NCI-H1105 treated with DMSO at 0.1 percent for 48 hours (cell line): ENCODE data around the gene PLA2G4E.

Experiments used
- DNase-seq: peaks from one replicate; lab custom pipeline; 2025; lab: John Stamatoyannopoulos, UW

PLA2G4E gene

GRCh38 chr15:41975669-41976068 lies 45.2 kb downstream of the PLA2G4E start:
- no peak for DNase-seq

DNA sequence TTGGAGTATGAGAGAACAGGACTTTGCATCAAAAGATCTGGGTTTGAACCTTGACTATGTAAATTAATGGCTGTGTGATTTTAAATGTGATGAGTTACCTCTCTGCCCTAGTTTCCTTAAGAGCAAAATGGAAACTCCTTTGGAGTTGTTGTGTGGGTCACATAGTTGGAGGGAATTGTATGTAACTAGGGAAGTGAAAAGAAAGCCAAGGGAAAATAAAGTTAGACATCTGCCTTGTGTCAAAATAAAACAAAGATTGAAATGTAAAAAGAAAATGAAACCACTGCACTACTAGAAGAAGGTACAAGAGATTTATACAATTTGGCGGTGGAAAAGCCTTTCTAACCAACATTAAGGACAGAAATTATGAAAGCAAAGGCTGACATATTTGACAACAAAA lies 46.8 kb downstream of the PLA2G4E start:
- no peak for DNase-seq

- DNase-seq, result peak; percentile 90
Measured at GRCh38 chr15:41972253-41973242, 48.3 kb downstream of the PLA2G4E start, which contains the start of gene EHD4. EHD4 (minus strand) TSS chr15:41972557; CDS start chr15:41972494, 63 bp downstream.

- DNase-seq, result no peak
Measured at GRCh38 chr15:41971895-41972252, 49.0 kb downstream of the PLA2G4E start.

DNA sequence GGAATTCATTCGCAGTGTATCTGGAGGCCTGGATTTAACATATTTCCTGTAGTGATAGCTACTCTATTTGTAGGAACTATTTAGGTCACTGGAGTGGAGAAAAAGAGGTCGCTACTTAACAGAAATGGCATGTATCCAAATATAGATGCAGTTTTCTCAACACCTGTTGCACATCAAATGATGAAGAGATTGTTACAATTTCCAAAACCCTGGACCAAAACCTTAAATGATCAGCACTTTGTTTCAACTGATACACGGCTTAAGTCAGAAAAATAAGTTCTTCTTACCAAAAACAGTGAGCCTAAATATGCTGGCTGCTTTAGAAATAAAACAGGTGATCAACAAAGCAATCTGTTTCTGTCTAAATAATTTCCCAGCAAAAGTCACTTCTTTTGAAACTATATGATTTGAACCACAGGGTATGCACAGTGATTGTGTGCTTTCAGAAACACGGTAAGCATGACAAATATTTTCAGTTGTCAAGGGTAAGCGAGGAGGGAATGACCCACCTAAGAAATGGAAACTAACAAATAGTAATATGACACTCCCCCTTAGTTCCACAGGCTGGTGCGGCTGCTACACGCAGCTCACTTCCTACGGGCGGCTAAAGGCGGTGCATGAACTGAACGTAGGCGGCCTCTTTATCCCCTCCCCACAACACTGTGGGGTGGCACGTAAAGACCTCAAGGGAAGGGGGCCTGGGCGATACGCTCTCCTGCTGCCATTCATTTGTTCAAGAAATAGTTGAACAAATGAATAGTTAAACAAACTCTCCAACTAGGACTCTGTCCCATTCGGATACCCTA lies 49.5 kb downstream of the PLA2G4E start:
- DNase-seq, result peak; percentile 57

DNA sequence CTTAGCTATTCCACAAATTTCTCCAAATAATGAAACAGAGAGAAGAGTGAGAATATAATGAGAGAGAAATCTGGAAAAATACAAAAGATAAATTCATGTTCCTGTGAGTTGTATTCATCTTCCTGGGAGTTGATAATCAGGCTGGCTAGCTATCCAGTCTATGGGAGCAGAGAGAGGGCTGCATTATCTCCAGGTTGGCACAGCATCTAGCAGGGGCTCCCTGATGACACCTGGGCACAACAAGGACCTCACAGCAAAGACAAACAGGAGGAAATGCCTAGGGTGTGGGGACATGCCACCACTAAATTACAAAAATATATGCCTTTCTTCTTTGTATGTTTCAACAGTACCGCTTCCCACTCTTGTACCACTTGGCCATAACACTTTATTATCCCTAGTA lies 50.4 kb downstream of the PLA2G4E start:
- DNase-seq, result no peak

DNA sequence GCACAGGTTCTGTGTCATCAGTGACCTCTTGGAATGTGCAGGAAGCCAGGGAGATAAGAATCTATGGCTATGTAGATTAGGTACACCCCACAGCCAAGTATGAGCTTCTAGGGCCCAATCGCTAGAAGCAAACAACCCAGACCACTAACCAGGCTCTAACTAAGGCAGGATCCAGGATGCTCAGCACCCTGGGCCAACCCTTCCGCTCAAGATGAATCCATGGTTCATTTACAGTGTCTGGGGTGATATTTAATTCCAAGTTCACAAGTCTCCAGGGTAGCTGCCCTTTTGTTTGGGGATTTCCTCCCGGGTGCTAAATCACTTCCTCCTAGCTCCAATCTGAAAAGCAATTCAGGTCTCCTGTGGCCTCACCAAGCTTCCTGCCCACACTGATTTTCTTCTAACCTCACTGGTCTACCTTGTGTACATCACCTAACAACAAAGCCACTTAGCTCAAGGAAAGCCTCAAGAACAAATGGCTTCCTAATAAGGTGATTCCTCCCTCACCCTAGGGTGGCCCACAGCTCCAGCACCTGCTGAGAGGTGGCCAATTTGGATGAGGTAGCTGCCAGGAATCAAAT lies 50.9 kb downstream of the PLA2G4E start:
- DNase-seq, result no peak

GRCh38 chr15:41968701-41969100 lies 52.1 kb downstream of the PLA2G4E start:
- DNase-seq, result no peak

DNA sequence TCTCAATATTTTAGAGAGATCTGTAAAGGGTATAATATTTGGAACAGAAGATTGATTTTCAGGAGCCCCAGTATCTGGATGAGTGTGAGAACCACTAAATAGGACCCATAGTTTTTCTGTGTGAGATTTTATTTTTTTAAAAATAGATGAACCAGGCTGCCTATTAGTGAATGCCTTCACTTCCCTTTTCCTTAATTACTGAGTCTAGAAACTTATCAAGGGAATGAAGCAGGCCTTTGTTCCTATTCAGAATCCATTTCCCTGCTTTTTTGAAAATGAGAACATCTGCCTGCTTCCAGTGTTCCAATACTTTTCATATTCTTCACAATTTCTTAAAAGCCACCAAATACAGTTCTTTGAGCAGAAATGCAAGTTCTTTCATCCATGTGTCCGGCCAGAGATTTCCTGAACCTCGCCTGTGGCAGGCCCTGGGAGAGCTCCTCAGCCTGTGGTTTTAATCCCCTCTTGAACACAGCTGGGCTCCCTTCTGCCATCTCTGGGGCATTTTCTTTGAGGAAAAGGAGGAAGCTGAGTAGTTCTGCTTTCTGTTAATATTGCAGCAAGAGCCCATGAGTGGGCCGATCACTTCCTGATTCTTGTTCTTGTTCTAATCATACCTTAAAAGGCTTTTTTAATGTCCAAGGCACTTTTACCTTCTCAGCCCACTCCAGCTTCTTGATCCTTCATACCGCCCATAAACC lies 53.2 kb downstream of the PLA2G4E start:
- DNase-seq, result no peak

DNA sequence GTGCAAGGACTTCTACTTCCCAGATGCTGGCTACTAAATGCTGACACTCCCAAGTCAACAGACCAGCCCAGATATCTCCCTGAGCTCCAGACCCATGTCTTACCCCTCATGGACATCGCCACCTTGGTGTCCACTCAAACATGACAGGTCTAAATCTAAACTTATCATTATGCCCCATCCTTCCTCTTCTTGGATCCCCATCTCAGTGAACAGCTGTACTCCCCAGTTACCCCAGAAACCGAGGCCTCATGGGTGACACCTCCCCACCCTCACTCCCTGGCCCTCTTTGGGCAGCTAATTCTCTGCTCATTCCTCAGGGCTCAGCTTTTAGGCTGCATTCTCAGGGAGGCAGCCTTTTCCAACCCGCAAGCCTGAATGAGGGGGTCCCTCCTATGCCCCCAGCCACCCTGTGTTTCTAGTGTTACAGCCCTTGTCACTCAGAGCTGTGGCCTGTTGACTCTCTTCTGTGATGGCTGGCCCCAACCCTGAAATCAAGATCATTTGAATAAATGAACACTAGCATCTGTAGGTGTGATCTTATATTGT lies 53.8 kb downstream of the PLA2G4E start:
- no peak for DNase-seq

DNA sequence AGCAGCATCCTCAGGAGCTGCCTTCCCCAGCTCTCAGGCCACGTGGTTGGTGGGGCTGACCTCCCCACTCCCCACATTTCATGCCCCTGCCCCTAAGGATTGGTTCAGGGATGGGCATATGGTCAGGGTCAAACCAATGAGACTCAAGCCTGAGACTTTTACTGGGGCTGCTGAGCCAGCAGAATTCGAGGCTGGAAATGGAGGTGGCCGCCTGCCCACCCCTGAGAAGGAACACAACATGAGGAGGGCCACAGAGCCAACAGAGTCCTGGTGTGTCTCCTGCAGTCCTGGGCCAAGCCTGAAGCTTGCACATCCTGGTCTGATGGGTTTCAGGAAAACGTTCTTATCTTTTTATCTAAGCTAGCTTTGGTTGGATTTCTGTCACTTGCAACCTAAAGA lies 54.4 kb downstream of the PLA2G4E start:
- no peak for DNase-seq

DNA sequence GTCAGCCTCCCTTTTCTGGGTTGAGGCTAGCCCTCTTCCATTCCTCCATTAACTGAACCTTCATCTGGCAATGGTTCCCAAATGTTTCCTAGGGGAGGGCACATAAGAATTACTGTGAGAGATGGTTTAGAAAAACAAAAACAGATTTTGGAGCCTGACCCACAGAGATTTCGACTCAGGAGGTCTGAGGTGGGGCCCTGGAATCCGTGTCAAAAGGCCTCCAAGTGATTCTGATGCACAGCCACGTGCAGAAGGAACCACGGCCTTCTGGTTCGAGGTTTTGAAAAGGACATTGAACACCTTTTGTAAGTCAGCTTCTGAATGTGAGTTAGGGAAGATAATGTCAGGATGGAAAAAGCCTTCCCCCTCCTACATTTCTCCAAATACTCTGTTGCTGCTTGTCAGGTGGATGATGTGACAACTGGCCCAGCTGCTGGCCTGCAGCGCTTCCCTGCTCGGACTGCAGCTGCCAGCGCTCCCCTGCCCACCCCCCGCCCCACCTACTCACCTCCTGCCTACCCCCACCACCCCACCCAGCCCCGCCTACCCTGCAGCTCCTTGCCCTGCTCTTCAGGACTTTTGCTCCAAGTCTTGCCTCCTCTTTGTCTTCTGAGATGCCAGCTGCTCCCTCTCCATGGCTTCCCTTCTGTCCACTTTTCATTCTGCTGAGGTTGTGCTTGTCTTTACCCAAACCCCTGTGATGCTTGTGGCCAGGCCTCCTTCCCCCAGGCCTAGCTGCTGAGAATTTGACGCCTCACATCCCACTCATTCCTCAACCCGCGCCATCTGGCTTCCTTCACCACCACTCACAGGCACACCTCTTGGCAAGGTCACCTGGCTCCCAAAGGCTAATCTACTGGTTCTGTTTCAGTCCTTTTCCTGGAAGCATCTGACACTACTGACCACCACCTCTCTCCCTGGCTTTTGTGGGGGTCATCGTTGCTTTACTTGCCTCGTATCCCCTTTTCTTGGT lies 55.1 kb downstream of the PLA2G4E start:
- DNase-seq, result no peak

GRCh38 chr15:41961595-41962202 lies 59.1 kb downstream of the PLA2G4E start:
- no peak for DNase-seq

GRCh38 chr15:41961001-41961518 lies 59.8 kb downstream of the PLA2G4E start:
- DNase-seq, result no peak

DNA sequence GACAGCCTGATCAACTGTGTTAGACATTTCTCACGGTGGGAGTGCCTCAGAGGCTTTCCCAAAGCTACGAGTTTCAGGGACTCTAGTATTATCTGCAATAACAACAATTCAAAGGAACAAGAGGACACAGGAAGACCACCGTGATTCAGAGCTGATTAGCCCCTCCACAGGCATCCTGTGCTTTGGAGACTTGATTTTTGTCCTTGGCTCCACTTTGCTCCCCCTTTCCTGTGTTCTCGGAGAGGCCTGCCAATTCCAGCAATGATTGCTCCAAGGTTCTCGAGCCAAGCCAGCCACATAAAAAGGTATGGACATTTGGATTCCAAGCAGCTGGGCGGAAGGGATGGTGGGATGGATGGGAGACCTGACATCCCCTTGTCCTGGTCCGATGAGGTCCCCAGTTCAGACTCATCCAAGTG lies 62.8 kb downstream of the PLA2G4E start:
- DNase-seq, result no peak

- DNase-seq, result no peak
Measured at GRCh38 chr15:41957021-41957897, 63.6 kb downstream of the PLA2G4E start.

DNA sequence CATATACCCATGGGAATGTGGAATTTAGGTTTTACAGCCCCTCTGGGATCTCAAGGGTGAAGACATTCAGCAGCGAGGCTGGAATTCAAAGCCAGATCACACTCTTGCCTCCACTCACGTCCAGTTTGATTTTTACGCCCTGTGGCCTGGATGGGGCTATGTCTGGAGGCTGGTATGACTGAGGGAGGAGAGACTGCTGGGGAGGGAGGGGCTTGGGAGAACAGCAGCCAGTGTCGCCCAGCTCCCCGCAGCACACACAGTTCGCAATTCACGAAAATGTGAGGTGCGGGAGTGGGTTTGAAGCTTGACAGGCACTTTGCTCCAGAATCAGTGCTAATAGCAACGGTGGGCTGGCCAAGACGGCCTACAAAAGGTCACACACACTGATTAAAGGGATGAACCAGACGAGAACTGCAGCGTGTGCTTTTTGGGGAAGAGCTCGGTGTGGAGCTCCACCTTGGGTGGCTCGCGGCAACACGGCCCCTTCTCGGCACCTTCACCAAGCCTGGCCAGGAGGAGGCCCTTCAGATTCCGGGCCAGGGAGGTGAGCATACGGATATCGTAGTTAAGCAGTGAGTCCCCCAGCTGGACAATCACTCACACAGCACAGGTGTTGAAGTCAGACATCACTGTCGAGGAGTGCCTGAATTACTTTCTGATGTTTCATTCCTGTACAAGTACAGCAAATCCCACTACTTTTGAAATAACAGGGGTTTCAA lies 64.9 kb downstream of the PLA2G4E start:
- DNase-seq, result no peak

GRCh38 chr15:41955100-41955499 lies 65.7 kb downstream of the PLA2G4E start:
- no peak for DNase-seq
